Fibroblast of skin of scalp (primary cell): ENCODE measurements around the gene LRFN4.

Experiments used
- DNase-seq: peaks from one replicate; pipeline ENCODE4 v3.0.0-alpha.2; 2013

LRFN4 gene

GRCh38 chr11:66845143-66845875, 11.6 kb upstream of the LRFN4 start:
- no peak for DNase-seq

- DNase-seq = no peak
Observed at GRCh38 chr11:66845876-66846212, 11.0 kb upstream of the LRFN4 start.

DNA sequence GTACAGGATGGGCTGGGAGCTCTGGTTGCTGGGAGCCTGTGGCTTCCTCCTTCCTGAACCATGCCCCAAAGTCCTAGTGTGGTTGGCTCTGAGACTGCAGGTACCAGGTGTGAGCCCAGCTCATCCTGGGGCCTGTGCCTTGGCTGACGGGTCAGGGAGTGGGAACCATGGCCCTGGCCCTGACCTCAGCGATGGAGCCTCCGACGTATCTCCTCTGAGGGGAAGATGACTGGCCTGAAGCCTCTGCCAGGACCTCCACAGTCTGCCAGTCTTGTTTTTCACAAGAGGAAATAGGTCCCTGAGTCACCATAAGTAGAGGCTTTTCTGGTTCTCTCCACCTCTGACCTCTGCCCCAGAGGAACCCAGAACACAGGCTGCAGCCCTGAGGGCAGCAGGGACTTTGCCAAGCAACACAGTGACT, 10.2 kb upstream of the LRFN4 start:
- no peak for DNase-seq

GRCh38 chr11:66847461-66848232, 9.2 kb upstream of the LRFN4 start:
- DNase-seq = no peak

GRCh38 chr11:66848671-66849500, 8.0 kb upstream of the LRFN4 start:
- no peak for DNase-seq

DNA sequence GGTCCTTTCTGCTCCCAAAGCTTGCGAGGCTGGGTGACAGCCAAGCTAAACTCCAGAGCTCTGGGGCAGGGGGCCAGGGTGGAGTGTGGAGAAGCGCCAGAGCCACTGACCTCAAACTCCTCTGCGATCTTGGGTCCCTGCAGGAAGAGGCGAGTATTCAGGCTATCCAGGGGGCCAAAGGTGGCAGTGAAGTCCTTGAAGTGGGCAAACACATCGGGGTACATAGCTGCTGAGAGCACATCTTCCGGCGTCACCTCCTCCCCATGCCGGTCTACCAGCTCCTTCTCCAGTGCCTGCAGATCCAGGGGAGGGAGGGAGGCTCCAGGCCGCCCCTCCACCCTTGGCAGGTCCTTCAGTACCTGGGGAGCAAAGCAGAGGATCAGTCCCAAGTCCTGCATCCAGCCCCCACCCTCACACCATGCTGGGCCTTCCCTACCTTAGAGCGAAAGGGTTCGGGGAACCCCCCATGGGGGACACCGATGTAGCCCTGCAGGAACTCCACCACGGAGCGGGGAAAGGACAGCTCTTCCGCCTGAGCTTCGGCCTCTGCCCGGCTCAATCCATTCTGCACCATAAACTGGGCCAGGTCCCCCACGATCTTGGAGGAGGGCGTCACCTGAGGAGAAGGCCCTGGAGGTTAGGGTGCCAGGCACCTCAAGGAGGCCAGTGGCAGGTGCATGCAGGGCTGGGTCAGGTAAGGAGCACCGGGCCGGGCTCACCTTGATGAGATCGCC, 7.2 kb upstream of the LRFN4 start:
- no peak for DNase-seq

GRCh38 chr11:66850235-66850587, 6.7 kb upstream of the LRFN4 start:
- DNase-seq = no peak

DNA sequence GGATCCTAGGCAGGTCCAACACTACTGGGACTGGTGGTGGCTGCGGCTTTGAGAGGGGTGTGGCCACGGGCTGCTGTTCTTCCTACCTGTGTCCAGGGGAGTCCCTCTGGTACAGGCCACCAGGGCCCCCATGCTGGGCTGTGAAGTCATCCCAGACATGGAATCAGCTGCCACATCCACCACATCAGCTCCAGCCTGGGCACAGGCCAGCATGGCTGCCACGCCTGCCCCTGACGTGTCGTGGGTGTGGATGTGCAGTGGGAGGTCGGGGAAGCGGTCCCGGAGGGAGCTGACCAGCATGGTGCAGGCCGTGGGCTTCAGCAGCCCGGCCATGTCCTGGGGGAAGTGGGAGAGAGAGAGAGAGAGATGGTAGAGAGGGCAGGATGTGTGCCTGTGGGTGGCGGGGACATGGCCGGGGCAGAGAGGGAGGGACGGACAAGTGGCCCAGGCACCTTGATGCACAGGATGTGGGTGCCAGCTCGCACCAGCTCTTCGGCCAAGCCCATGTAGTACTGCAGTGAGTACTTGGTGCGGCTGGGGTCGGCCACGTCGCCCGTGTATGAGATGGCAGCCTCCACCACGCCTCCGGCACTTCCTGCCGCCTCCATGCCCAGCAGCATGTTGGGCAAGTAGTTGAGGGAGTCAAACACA, 6.2 kb upstream of the LRFN4 start:
- DNase-seq = no peak

GRCh38 chr11:66851239-66851596, 5.6 kb upstream of the LRFN4 start:
- DNase-seq = no peak

DNA sequence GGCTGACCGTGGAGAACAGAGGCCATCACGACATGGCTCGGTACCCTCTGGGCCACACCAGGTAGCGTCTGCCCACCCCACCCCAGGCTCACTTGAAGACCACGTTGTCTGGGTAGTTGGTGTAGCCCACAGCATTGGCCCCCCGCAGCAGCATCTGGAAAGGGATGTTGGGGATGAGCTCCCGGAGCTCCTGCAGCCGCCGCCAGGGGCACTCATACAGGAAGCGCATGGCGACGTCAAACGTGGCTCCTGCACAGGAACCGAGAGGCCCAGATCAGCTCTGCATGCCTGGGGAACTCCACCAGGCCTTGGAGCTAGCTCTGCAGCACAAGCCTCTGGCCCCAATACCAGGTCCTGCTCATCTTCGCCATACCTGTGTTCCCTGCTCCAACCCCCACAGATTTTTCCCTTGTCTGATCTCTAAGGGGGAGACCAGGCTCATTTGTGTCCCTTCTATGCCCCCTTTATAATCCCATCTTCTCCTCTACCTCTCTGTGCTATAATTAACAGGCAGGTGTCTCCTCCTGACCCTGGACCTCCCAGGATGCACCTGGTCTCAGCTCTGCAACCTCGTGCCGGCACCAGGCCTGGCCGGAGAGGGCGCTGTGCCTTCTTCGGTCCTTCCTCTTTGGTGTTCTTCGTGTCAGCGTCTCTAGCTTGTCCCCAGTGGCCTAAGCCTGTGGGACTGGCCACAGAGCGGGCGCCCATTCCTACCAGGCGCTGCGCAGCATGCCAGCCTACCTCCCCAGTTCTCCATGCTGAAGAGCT, 5.0 kb upstream of the LRFN4 start:
- DNase-seq = peak; percentile 27

DNA sequence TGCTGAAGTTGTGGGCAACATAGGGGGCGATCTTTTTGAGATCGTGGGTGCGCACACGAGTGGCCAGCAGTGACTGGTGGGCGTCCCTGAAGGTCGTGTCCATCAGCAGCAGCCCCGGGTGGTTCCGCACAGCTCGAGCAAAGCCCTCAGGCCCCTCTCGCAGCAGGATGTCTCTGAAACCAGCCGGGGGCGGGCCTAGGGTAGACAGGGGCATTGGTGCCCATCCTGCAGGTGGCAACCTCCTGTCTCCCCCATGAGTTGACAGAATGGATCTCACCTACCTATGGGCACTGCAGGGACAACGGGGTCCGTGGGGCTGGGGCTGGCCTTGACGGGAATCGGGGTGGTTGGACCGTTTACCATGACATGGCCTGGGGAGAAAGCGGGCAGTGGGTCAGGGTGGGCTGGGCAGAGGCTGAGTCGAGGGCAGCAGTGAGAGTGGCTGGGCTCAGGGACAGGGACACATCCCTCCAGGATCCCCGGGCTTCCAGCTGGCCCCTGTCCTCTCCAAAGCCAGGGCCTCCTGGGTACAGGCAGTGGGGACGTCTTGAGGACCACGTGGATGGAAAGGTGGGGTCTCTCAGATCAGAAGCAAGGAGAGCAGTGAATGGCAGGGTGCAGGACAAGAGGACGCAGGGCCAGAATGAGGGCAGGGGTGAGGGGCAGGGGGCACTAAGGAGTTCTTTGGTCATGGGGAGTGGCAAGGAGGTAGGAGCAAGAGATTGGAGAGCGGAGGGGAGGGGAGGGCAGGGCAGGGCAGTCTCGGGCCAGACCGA, 4.2 kb upstream of the LRFN4 start:
- DNase-seq = no peak

DNA sequence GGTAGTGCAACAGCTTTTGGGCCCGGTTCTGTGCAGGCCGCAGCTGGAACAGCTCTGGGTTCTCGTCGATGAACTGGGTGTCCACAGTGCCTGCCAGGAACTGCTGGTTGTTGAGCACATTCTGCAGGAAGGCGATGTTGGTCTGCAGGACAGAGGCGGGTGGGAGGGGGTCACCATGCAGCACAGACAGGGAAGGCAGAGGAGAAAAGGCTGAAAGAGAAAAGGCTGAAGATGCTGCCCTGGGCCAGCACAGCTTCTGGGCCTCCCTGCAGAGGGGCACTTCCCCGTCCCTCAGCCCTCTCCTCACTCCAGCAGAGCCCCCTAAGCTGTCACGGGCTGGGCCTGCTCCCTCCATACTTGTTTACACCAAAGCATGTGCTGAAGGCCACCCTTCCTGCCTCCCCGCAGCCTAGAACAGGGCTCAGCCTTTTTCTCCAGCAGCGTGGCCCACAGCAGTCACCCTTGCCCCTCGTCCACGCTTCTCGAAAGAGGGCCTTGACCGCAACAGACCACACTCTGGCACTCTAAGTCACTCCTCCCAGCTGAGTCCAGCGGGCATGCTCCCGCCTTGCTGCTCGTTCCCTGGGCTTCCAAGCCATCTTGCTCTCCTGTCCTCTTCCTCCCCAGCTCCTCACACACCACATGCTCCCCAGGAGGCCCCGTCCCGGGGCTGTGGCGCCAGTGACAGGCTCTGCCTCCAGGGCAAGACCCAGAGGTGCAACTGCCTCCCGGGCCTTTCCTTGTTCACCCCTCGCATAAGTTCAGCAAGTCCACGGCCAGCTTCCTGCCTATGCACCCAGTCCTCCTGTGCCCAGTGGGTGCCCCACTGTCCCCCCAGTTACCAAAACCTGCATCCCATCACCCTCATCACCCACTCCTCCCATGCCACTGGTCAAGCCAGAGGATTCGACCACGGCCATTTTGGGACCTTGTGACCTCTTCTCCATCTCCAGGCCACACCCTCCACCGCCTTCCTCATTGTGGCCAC, 3.3 kb upstream of the LRFN4 start:
- no peak for DNase-seq

DNA sequence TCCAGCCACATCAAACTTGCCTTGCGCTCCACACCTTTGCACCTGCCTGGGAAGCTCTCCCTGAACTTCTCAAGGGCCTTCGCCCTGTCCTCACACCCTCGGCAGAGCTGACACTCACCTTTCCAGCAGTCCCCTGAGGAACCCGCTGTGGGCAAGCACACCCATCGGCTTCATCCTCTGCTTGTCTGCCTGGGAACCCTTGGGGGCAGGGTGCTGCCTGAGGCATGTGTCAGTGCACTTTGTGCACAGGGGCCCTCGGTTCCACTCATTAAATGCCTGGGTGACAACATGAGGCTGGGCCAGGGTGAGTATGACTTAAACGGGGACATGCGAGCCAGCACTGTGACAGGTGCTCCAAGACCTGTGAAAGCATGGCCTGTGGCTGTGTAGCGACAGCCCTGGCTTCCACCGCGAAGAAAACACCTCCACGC, 2.6 kb upstream of the LRFN4 start:
- DNase-seq = no peak

DNA sequence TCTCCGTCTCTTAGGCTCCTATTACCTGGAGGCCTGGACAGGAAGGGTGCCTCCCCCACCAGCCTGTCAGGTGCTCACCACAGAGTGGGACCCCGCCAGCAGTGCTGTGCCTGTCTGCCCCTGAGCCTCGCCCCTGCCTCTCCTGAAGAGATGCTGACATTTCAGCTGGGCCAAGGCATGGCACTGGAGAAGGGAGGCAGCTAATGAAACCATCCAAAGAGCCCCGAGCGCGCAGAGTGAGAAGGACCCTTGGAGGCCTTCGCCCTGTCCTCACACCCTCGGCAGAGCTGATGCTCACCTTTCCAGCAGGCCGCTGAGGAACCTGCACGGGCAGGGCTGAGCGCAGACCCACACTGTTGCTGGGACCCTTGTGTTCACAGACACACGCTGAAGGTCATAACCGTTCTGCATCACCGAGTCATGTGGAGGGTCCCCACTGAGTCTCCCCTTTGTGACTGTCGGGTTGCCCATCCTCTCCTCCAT, 2.1 kb upstream of the LRFN4 start:
- DNase-seq = no peak

- peak; percentile 94 for DNase-seq
Observed at GRCh38 chr11:66855574-66856495, 1.0 kb upstream of the LRFN4 start.

DNA sequence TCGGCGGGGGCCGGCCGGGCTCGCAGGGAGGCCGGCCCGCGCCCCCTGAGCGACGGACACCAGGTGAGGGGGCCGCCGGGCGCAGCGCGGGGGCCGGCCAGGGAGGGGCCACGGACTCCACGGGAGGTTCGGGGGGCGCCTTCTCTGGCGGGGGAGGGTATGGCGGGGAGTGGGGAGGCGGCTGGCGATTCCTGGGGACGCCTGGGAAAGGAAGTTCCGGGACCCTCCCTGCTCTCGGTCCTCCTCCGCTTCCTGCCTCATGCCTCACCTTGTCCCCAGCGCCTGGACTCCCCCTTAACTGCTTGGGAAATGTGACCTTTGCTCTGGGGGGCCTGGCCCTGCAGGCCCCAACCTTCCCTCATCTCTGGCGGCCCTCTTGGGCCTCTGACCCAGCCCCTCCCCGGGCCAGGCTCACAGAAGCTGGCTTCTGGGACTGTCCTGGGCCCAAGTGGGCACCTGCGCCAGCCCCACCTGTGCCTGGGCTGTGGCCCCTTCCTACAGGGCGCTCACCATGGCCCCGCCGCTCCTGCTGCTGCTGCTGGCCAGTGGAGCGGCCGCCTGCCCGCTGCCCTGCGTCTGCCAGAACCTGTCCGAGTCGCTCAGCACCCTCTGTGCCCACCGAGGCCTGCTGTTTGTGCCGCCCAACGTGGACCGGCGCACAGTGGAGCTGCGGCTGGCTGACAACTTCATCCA, 516 bp downstream of the LRFN4 start:
- no peak for DNase-seq

GRCh38 chr11:66857927-66858185, 992 bp downstream of the LRFN4 start:
- DNase-seq = no peak
